Globus pallidus (tissue), 1 donor: ENCODE measurements around the gene TC2N.
"Not testable (repeated sequence)": the region's sequence is repeated elsewhere in the genome, so short reads cannot be mapped to it uniquely, and the experiment has no call there.

Source experiments
- DNase-seq: peaks from one replicate; pipeline ENCODE4 v3.0.0-alpha.2; 2015; ENCODE audit warnings: low spot score

Gene TC2N

GRCh38 chr14:91869556-91869955 is 2.2 kb upstream of the TC2N start:
- DNase-seq, result no peak

- DNase-seq, result no peak
Observed at GRCh38 chr14:91866511-91867295, 633 bp downstream of the TC2N start.

DNA sequence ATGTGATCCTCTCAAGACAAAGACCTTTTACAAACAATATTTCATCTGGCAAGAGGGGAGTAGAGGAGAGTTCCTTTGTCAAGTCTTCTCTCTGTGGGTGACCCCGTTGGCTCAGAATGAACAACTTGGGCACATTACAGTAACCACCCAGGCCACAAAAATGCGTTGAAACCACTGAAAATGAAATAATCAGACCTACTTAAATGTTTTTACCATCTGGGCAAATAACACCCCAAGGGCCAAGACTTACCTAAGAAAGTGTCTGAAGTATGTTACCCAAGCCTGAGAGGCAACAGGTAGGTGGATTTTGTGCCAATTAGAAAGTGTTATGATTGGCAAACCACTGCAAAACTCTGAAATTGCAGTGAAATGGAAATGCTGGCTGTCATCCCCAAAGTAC is 1.3 kb downstream of the TC2N start:
- DNase-seq, result no peak

DNA sequence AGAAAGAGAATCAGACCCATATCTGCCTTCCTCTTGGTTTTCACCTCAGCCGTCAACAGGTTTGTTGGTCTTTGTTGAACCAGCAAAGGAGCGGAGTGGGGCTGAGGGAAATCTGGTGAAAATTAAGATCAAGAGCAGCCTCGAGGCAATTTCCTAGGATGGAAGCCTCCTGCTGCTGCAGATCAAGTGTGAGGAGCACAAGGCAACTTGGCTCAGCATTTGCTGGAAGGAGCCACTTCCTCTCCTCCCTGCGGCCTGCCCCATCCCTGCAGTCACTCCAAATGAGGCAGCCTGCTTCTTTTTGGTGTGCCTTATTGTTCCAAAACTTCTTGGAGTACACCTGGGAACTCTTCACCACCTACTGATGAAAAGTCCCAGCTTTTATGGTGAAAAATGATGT is 4.9 kb downstream of the TC2N start:
- no peak for DNase-seq

GRCh38 chr14:91861091-91861490 is 6.2 kb downstream of the TC2N start:
- no peak for DNase-seq

- DNase-seq, result no peak
Observed at GRCh38 chr14:91860238-91860637, 7.1 kb downstream of the TC2N start.

DNA sequence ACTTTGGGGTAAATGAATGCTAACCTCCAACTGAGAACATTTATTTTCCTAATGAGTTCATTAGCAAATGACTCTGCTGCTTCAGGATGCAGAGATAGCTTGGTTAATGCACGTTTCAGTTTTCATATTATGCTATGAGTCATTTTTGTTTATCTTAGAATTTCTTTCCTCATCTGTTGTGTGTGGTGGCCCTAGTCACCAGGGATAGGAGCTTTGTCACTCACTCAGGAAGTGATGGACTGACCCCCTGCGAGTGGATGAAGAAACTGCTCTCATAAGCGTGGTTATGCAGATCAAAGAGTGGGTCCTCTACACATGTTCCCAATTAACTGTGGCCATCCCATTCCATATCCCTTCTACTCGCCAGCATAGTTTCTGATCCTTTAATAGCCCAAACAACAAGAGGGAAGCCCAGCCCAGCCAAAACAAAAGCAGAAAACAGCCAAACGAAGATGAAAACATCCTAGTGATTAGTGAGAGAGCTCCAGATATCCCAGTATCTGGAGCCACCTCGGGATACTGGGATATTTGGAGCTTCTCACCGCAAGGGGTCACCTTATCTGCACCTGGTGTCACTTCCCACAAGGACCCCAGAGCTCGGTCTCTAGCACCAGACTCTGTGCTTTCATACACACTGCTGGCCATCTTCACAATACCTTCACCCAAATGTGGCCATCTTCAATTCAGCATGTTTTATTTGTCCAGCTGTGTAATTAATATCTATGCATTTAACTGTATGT is 8.6 kb downstream of the TC2N start:
- no peak for DNase-seq

DNA sequence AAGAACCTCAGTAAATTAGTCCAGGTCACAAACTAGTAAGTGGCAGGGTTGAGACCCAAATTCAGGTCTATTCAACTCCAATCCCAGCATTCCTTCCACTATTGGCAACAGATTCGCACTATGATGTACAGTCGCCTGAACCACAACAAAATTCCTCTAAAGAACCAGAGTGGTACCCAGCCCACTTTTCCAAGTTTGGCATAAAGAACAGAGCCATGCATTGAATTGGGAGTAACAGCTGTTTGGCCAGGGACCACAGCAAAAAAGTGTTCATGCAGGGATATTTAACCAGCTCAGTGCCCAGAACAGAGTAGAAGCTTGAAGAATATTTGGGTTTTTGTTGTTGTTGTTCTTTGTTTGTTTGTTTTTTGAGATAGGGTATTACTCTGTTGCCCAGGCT is 9.7 kb downstream of the TC2N start:
- no peak for DNase-seq

- DNase-seq, result no peak
Observed at GRCh38 chr14:91854327-91854934, 12.9 kb downstream of the TC2N start.

DNA sequence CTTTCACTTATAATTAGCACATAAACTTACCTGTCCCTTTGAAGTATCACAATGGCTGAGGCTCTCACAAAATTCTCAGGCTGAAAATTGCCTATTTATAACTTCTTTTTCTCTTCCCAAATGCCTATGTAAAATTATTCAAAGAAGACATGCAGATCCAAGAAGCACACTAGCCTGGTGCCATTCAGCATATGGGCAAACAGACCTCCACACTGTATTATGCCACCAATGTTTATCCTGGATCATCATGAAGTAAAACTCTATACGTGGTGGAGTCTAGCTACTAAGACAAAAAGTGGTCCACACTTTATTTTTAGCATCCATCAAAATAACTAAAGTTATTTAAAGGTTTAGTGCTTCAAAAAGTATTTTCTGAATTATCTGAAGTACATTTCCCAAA is 15.8 kb downstream of the TC2N start:
- no peak for DNase-seq

DNA sequence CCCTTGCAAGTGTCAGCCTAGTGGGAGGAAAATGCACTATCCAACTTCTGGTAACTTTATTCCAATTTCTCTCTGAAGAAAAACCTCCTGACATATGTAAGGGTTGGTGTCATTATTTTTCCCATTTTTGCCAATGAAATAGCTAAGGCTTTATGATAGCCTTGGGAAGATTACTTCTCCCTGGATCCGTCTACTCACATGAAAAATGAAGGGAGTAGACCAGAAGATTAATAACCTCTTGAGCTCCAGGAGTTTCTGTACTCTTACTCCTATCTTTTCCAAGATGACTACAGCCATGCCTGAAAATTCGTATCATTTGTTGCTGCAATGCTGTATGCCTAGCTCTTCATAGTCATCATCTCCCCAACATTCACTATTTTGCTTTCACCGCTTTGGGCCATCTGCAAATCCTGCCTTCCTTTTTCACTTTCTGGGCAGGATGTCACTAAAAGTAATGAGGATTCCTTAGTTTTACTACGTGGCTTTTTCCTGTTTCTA is 18.8 kb downstream of the TC2N start:
- no peak for DNase-seq

GRCh38 chr14:91847693-91848092 is 19.6 kb downstream of the TC2N start:
- no peak for DNase-seq

GRCh38 chr14:91845652-91846051 is 21.7 kb downstream of the TC2N start:
- no peak for DNase-seq

- DNase-seq, result not testable (repeated sequence)
Observed at GRCh38 chr14:91845056-91845455, 22.3 kb downstream of the TC2N start.

- DNase-seq, result no peak
Observed at GRCh38 chr14:91844029-91844428, 23.3 kb downstream of the TC2N start.

- DNase-seq, result no peak
Observed at GRCh38 chr14:91843437-91843836, 23.9 kb downstream of the TC2N start.

- no peak for DNase-seq
Observed at GRCh38 chr14:91841065-91841464, 26.3 kb downstream of the TC2N start.

GRCh38 chr14:91839749-91840148 is 27.6 kb downstream of the TC2N start:
- no peak for DNase-seq

DNA sequence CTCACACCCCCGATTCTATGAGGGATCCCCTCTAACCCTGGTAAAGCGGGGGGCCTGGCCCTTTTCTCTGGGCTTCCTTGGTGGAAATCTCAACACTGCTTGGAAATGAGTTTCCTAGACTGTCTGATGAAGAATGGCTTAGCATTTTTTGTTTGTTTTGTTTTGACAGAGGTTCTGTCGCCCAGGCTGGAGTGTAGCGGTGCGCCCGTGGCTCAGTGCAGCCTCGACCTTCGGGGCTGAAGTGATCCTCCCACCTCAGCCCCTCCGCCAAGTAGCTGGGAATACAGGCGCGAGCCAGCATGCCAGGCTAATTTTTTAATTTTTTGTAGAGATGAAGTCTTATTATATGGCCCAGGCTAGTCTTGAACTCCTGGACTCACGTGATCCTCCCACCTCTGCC is 30.3 kb downstream of the TC2N start:
- DNase-seq, result no peak

- DNase-seq, result peak; percentile 3
Observed at GRCh38 chr14:91835920-91836843, 31.2 kb downstream of the TC2N start.

- no peak for DNase-seq
Observed at GRCh38 chr14:91835197-91835919, 32.0 kb downstream of the TC2N start.
